ENCODE results near the gene TSC2. TPM values are rescaled to one million over a fixed set of nuclear protein-coding genes. Genes with fewer than 3 reads are reported as not detected.
"Not testable (repeated sequence)": the region's sequence is repeated elsewhere in the genome, so short reads cannot be mapped to it uniquely, and the experiment has no call there.

The TSC2 gene
- total RNA-seq, 1 donor from 2014 or later: 178 TPM

- DNase-seq (ENCODE audit: low spot score): not testable (repeated sequence)
These were observed 57.5 kb downstream of the TSC2 start for GRCh38 chr16:2105291-2105690.

DNA sequence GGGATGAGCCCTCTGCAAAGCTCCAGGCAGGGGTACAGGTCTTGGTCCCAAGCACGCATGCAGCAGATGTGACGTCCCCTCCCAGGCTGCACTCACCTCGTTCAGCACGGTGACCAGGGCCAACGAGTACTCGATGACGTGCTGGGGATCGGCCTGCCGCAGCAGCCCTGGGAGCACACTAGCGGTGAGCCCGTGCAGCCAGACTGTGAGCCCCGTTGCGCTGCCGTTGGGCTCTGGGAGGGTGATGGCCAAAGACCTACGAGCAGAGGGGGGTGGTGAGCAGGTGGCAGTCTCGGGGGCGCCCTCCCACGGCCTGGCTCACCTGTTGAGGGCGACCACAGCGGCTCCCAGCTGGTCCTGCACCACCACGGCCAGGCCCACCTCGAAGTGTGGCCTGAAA lies 58.0 kb downstream of the TSC2 start:
- not testable (repeated sequence) for DNase-seq (ENCODE audit: low spot score)

DNA sequence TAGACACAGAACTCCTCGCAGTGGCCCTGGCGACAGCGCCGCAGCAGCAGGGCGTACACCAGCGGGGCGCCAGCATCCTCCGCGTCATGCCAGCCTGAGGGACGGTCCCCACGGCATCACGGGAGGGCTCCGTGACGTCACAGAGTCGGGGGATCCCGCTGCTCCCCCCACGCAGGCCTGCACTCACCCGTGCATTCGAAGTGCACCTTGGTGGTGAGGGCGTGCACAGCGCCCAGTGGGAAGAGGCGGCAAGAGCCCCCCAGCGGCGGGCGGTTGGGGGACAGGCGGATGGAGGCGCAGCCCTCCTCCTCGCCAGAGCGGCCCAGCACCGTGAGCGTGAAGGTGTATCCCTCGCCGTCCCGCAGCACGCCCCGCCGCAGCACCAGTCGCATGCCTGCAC lies 58.4 kb downstream of the TSC2 start:
- not testable (repeated sequence) for DNase-seq (ENCODE audit: low spot score)

- not testable (repeated sequence) for DNase-seq (ENCODE audit: low spot score)
These were observed 59.5 kb downstream of the TSC2 start for GRCh38 chr16:2107121-2107790.

DNA sequence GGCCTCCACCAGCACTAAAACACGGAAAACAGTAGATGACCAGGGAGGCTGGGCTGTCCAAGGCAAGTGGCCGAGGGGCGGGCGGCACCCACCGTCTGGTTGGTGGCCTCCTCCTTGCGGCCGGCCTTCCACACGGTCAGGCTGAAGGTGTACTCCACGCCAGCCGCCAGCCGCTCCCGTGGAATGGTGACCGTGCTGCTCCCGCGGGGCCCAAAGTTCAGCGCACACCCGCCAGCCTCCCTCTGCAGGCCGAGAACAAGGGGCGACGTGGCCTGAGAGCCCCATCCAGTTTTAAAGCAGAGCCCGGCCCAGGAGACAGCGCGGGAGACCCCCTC lies 60.0 kb downstream of the TSC2 start:
- DNase-seq (ENCODE audit: low spot score): not testable (repeated sequence)

- not testable (repeated sequence) for DNase-seq (ENCODE audit: low spot score)
These were observed 60.9 kb downstream of the TSC2 start for GRCh38 chr16:2108446-2109270.

DNA sequence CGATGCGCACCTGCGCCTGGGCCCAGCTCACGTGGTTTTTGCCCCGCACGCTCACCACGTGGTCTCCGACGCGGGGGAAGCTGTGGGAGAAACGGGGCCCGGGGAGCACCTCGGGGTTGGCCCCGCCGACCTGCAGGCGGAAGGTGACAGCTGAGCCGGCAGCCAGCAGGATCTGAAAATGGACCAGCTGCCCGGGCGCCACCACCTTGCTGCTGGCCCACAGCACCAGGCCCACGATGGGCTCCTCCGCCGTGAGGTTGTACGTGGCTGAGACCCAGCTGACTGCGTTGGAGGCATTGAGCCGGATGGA lies 61.4 kb downstream of the TSC2 start:
- not testable (repeated sequence) for DNase-seq (ENCODE audit: low spot score)

DNA sequence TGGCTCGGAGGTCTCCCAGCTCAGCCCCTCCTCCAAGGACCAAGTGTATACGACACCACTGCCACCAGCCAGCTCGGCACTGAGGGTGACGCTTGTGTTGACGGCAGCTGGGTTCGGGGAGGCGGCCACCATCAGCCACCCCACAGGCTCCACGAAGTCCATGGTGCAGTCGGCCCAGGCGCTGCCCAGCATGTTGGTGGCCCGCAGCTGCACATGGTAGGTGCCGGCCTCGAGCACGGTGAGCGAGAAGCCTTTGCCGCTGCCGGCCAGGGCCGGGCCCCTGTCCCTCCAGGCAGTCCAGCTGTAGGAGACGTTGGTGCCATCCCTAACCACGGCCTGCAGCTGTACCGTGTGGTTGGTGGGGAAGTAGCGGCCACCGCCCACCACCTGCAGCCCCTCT lies 62.1 kb downstream of the TSC2 start:
- not testable (repeated sequence) for DNase-seq (ENCODE audit: low spot score)

- not testable (repeated sequence) for DNase-seq (ENCODE audit: low spot score)
These were observed 62.7 kb downstream of the TSC2 start for GRCh38 chr16:2110332-2111008.

DNA sequence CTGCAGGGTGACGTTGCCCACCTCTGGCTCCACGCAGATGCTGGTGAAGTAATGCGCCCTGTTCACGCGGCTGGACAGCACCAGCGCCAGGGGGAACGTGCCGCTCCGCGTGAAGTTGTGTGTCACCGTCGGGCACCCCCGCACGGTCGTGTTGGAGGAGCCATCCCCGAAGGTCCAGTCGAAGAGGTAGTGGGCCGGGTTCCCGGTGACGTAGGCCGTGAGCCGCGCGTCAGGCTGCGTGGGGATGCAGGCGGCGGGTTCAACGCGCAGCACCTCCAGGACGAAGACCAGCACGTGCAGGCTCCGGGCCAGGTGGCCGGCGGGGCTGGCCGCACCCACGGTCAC lies 63.2 kb downstream of the TSC2 start:
- not testable (repeated sequence) for DNase-seq (ENCODE audit: low spot score)

GRCh38 chr16:2111412-2112335 lies 63.9 kb downstream of the TSC2 start:
- not testable (repeated sequence) for DNase-seq (ENCODE audit: low spot score)

- not testable (repeated sequence) for DNase-seq (ENCODE audit: low spot score)
These were observed 64.8 kb downstream of the TSC2 start for GRCh38 chr16:2112539-2113106.

- DNase-seq (ENCODE audit: low spot score): not testable (repeated sequence)
These were observed 66.4 kb downstream of the TSC2 start for GRCh38 chr16:2114225-2114624.

DNA sequence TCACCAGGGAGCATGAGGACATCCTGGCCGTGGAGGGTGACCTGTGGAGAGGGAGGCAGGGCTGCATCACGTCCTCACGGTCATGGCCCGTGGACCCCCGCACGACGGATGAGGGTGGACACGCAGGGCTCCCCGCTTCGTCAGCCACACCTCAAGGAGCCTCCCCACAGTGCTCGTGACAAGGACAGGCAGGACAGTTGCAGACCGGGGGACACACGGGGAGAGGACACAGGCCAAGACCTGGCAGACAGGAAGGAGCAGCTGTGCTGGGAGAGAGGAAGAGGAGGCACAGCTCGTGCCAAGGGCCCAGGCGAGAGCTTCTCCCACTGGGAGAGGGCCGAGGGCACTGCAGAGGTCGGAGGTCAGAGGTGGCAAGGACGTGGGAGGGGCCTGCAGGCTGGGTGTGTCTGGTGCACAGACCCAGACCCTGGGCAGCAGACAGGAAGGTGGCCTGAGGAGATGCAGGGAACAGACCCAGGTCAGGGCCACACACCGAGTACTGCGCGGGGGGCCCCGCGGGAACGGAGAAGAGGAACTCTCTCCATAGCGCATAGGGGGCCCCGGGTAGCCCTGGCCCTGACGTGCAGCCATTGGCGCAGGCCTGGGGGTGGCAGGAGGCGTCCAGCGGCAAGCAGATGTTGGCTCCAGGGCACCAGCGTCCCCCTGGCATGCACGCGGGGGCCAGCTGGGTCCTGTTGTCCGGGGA lies 67.3 kb downstream of the TSC2 start:
- DNase-seq (ENCODE audit: low spot score): not testable (repeated sequence)

GRCh38 chr16:2115591-2115973 lies 67.8 kb downstream of the TSC2 start:
- DNase-seq (ENCODE audit: low spot score): no peak

DNA sequence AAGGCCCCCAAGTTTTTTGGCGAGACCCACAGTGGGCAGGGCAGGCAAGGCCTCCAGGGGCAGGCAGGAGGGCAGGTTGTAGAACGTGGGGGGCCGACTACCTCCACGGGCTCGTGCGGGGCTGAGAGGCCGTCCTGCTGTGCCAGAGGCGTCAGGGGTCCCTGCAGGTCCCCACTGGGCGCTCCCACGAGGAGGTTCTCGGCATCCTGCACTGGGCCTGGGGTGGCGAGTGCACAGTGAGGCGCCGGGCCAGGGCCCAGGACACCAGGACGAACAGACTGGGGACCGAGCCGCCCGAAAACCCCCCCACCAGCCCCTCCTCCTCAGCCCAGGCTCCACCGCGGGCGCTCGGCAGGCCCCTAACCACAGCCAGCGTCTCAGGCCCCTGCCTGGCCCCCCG lies 68.6 kb downstream of the TSC2 start:
- not testable (repeated sequence) for DNase-seq (ENCODE audit: low spot score)

DNA sequence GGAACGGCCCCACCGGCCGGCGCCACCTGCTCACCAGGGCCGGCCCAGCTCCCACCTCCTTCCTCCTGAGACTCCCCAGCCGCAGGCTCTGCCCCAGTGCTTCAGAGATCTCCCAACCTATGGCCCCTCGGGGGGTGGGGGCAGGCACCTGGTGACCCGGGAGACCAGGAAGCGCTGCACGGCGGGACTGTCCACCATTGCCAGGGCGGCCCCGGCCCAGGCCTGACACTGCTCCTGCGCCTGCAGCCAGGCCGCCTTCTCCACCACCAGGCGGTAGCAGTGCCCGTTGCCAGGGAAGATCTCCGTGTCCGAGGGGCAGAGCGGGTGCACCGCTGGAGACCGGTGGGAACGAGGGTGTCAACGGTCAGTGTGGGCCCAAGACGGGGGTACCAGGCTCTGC lies 69.6 kb downstream of the TSC2 start:
- not testable (repeated sequence) for DNase-seq (ENCODE audit: low spot score)

DNA sequence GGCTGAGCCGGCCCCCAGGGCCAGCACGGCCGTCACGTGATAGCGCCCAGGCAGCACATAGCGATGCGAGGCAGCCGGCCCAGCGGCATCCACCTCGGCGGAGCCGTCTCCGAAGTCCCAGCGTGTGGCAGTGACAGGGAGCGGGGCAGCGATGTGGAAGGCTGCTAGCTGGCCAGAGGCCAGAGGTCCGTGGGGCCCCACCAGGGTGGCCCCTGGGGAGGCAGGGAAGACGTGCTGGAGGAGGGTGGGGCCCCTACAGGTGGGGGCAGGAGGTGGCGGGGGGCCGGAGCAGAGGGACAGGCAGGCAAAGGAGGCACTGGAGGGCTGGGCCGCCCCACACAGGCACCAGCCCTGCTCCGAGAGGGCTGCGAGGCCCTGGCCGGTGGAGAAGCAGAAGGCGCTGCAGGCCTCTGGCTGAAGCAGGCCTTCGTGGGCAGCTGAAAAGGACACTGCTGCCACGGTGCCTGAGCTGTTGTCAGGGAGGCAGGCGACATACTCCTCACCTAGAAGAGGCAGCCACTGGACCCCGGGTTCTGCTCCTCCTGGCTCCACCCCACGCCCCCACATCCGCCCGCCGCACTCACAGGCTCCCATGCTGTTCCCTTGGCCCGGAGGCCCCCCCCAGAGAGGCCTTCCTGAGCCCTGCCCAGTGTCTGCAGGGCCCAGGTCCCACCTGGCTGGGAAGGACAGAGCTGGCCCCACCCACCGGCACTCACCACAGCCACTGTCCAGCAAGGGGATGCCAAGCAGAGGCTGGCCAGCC lies 70.4 kb downstream of the TSC2 start:
- DNase-seq (ENCODE audit: low spot score): not testable (repeated sequence)

DNA sequence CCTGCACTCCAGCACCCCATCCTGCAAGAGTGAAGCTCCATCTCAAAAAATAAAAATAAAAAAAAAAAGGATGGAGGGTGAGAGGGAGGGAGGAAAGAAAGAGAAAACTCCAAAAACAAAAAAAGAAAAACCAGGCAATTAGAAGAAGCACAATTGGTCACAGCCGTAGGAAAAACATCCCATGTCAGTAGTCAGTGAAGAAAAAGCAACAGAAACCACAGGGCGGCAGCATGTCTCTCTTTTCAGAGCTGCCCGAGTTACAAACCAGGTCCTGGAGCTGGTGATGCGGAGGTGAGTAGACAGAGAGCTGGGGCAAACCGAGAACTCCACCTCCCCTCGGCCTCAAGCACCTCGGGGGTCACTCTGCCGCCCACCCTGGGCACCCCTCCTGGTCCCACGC lies 73.5 kb downstream of the TSC2 start:
- DNase-seq (ENCODE audit: low spot score): not testable (repeated sequence)

- no peak for DNase-seq (ENCODE audit: low spot score)
These were observed 74.1 kb downstream of the TSC2 start for GRCh38 chr16:2121853-2122252.
